Activated T-cell treated with anti-CD3 and anti-CD28 coated beads for 1 hour (primary cell): ENCODE data around the gene OR1F1.
"Not testable (repeated sequence)": the region's sequence is repeated elsewhere in the genome, so short reads cannot be mapped to it uniquely, and the experiment has no call there.

Source experiments
- DNase-seq: peaks from one replicate; pipeline ENCODE4 v3.0.0-alpha.2; 2020; ENCODE audit warnings: low read depth

The OR1F1 gene

GRCh38 chr16:3187798-3188674, at the start of gene OR1F1:
Gene OR1F1 (plus strand): TSS chr16:3188204.
- DNase-seq = no peak

DNA sequence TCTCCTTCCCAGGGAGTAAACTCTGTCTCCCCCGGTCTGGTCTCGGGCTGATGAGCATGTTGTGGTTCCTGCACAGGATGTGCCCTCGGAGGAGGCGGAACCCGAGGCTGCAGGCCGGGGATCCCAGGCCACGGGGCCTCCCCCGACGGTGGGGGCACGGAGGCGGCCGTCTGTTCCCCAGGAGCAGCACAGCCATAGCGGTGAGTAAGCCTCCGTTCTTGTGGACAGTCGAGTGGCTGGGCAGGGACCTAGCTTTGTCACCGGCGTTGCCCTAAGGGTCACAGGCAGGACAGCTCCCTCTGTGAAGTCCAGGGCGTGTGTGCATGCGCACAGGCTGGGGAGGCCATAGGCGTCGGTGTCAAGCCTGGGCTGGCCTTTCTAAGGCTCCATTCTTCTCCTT, 49.7 kb upstream of the OR1F1 start:
- no peak for DNase-seq

- DNase-seq = no peak
These were observed 49.1 kb upstream of the OR1F1 start for GRCh38 chr16:3138823-3139426.

DNA sequence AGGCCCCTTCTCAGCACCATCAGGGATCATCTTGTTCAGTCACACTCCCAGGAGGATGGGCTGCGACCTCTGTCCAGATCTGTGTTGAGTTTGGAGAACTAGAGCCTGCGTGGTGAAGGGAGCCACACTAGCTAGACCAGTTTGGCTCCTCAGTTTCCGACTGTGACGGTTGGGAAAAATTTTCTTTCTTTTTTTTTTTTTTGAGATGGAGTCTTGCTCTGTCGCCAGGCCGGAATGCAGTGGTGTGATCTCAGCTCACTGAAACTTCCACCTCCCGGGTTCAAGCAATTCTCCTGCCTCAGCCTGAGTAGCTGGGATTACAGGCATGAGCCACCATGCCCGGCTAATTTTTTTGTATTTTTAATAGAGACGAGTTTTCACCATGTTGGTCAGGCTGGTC, 48.4 kb upstream of the OR1F1 start:
- not testable (repeated sequence) for DNase-seq

GRCh38 chr16:3140603-3141427, 47.2 kb upstream of the OR1F1 start:
- DNase-seq = no peak

DNA sequence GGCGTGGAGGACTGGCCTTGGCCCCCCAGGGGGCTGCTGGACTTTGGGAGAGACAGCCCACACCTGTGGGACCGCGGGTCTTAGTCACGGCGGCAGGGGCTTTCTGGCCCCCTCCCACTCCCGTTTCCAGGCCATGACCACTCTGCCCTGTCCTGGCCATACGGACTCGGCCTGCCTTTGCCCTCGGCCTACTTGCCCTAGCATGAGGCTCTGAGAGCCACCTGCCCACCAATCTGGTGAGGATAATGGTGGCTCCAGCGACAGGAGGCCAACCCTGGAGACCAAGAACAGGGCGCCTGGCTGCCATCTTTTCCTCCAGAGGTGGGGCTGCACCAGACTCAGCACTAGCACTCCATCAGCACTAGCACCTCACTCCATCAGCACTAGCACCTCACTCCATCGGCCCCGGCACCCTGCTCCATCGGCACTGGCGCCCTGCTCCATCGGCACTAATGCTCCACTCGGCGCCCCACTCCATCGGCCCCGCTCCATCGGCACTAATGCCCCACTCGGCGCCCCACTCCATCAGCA, 46.2 kb upstream of the OR1F1 start:
- no peak for DNase-seq

DNA sequence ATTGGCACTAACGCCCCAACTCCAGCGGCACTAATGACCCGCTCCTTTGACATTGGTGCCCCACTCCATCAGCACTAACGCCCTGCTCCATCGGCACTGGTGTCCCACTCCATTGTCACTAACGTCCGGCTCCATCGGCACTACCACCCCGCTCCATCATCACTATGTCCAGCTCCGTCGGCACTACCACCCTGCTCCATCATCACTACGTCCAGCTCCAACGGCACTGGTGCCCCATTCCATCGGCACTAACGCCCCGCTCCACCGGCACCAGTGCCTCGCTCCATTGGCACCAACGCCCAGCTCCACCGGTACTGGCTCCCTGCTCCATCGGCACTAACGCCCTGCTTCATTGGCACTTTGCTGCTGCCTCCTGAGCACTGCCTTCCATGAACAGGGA, 45.7 kb upstream of the OR1F1 start:
- DNase-seq = no peak

DNA sequence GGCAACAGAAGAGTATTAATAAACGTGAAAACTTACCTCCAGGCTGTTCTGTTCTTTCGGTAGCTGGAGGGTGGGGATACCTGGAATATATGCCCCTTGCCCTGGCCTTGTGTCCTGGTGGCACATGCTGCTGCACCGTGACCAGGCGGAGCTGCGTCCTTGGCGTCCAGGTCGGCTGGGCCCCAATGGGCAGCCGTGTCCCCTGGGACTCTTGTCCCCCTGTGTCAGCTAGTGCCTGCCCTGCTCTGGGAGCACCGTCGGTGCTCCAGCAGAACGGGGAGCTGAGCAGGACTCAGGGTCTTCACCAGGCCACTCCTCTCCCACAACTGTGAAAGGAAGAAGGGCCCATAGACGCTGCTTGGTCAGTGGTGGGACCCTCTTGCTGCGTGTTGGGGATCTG, 45.2 kb upstream of the OR1F1 start:
- DNase-seq = no peak

- no peak for DNase-seq
These were observed 44.8 kb upstream of the OR1F1 start for GRCh38 chr16:3143189-3143588.

- no peak for DNase-seq
These were observed 44.2 kb upstream of the OR1F1 start for GRCh38 chr16:3143598-3144320.

- no peak for DNase-seq
These were observed 43.6 kb upstream of the OR1F1 start for GRCh38 chr16:3144321-3144983.

DNA sequence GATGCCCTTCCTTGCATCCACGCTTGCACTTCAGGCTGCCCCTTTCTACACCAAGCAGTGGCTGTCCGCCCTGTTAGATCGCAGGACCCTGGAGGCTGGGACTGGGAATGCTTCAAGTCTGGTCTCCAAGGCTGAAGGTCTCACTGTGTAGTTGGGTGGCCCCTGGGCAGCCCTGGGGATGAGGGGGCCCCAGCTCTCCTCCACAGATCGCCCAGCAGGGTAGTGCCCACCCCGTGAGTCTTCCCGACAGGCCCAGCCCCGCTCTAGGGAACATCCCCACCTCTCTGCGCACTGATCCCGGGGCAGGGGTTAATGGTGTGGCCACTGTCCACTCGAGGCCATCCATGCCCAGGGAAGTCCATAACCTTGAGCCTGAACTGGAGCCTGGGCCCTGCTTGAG, 42.9 kb upstream of the OR1F1 start:
- DNase-seq = no peak

DNA sequence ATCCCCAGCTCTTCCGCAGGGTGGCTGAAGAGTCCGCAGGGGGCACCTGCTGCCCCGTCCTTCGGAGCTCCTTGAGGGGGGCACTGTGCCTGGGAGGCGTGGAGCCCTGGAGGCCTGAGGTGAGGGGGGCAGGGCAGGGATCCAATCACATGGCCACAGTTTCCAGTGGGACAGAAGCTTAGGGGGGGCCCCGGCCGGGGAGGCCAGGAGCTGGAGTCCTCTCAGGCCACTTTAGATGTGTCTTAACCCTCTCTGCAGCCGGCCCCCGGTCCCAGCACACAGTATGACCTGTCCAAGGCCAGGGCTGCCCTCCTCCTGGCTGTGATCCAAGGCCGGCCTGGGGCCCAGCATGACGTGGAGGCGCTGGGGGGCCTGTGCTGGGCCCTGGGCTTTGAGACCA, 42.3 kb upstream of the OR1F1 start:
- no peak for DNase-seq

DNA sequence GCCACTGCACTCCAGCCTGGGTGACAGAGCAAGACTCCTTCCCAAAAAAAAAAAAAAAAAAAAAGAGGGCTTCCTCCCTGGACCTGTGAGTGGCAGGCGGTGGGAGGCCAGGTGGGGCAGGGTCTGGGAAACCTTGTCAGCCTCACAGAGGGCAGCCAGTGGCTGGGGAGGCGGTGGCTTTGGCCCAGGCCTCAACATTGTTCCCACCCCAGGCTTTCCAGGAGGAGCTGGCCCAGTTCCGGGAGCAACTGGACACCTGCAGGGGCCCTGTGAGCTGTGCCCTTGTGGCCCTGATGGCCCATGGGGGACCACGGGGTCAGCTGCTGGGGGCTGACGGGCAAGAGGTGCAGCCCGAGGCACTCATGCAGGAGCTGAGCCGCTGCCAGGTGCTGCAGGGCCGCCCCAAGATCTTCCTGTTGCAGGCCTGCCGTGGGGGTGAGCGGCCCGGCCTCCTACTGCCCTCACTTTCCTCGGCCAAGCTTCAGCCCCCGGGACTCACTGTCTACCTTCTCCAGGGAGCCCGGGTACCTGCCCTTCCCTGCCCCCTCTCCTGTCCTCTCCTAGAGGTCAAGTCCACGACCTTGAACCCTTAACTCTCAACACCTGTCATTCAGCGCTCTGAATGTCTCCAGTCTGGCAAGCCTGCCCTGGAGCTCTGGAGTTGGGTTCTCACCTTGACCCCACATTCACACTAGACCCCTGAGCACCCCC, 40.8 kb upstream of the OR1F1 start:
- DNase-seq = no peak

DNA sequence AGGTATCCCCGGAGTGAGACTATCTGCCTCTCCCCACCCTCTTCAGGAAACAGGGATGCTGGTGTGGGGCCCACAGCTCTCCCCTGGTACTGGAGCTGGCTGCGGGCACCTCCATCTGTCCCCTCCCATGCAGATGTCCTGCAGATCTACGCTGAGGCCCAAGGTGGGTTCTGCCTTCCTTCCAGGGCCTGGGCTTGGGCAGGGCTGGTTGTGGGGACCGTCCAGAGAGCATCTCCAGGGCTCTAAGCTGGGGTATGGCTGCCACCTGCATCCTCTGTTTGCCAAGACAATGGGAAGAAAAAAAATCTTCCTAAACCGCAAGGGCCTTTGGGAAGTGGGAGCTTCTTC, 40.3 kb upstream of the OR1F1 start:
- no peak for DNase-seq

DNA sequence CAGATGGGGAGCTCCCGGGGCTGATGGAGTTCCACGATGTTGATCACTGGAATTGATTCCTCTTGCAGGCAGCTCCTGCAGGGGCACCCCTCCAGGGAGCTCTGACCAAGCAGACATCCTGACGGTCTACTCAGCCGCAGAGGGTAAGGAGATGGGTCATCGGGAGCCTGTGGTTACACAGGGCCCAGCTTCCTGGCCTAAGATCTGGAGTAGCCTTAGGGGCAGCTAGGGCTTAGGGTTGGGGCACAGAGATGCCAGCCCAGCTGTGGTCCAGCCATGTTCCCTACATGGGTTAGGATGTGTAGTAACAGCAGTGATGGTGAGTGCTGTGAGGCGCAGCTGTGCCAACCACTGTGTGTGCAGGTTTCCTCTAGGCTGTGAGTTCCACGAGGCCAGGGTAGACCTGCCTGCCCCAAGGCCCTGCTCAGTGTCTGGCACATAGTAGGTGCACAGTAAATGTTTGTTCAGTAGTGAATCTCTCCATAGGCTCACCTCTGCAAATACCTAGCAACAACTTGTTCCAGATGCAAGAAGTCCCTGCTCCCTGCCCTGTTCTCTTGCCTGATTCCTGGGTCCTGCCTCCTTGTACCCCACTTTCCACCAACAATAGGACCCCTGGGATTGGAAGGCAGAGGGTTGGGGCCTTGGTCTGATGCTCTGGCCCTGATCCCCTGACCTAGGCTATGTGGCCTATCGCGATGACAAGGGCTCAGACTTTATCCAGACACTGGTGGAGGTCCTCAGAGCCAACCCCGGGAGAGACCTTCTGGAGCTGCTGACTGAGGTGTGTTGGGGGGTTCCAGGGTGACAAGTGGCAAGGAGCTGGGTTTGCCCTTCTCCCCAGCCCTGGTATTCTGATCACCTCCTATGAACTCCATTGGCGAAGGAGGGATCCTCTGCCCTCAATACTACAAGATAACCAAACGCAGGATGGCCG, 39.5 kb upstream of the OR1F1 start:
- no peak for DNase-seq

DNA sequence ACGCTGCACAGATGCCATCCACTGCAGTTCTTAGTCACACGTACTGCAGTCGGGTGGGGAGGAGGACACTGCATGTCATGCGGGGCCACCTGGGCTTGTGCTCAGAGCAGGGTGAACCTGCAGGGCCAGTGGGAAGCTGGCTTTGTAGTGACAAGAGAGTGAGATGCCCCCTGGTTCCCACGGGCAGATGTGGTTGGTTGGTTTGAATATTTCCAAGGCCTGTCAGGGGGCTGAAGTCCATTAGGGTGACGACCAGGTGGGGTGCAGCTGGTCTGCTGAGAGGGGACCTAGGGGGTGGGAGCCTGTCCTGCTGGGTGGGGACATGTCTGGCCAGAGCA, 38.8 kb upstream of the OR1F1 start:
- DNase-seq = no peak

GRCh38 chr16:3149630-3150345, 38.2 kb upstream of the OR1F1 start:
- peak; percentile 39 for DNase-seq
